ENCODE measurements around the gene CHRFAM7A.
"Not testable (repeated sequence)": the region's sequence is repeated elsewhere in the genome, so short reads cannot be mapped to it uniquely, and the experiment has no call there.

The CHRFAM7A gene

DNA sequence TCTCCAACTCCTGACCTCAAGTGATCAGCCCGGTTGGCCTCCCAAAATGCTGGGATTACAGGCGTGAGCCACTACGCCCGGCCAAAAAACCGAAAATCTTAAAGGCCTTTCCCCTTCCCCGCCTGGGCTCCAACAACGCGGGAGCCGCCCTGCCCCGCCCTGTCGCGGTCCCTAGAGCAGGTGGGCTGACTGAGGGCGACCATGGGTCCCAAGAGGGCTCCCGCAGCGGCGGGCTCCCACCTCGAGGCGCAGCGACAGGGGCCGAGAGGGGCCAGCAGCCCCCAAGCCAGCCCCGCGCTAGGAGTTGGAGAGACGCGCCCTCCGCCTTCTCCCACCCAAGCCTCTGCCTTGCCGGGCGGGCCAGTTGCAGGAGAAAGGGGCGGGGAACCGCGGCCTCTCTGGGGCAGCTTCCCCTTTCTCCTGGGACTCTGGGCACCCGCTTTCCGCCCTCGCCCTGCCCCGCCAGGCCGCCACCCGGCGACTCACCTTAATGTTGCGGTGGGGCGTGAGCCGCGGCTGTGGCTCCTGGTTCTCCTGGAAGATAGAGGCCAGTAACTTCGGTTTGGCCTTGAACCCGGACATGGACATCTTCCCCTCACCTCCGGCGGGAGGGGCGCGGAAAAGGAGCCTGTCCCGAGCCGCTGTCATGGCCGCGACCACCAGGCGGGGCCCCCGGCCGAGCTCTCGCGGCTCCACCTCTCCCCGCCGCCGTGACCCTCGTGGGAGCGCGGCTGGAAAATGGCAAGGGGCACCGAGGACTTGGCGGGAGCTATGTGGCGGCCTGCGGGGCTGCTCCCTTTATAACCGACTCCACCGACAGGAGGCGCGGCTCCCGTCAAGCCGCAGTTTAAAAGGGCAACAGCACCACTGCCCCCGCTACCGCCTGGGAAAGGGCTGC lies at the start of gene CHRFAM7A:
CHRFAM7A (minus strand) TSS at position 775 of the 898 bp plus-strand sequence. CDS start 10,189 bp downstream, outside the sequence.
- not testable (repeated sequence) for DNase-seq

DNA sequence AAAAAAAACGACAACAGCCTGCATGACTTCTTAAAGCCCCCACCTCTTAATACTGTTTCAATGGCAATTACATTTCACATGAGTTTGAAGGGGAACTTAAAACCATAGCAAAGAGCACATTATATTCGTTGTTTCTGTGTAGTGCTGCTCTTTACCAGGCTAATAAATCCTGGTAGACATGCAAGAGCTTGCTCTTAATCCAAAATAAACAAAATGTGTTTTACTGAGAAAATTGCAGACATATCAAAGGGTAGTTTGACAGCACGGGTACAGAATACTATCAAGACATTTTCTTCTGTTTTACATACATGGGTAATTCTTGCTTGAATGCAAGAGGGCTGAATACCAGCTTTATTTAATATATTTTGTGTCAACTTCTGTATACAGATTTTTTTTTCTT lies 45.0 kb upstream of the CHRFAM7A start:
- DNase-seq, result not testable (repeated sequence)

DNA sequence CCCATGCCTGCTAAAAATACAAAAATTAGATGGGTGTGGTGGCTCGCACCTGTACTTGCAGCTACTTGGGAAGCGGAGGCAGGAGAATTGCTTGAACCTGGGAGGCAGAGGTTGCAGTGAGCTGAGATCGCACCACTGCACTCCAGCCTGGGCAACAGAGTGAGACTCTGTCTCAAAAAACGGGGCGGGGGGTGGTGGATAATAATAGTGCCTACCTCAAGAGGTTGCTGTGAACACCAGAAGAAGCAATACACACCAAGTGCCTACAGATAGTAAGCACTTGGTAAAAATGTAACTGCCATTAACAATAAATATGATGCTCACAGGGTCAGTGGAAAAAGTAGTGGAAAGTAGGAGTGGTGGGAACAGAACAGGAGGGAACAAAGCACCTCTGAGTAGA lies 42.5 kb upstream of the CHRFAM7A start:
- DNase-seq, result not testable (repeated sequence)

DNA sequence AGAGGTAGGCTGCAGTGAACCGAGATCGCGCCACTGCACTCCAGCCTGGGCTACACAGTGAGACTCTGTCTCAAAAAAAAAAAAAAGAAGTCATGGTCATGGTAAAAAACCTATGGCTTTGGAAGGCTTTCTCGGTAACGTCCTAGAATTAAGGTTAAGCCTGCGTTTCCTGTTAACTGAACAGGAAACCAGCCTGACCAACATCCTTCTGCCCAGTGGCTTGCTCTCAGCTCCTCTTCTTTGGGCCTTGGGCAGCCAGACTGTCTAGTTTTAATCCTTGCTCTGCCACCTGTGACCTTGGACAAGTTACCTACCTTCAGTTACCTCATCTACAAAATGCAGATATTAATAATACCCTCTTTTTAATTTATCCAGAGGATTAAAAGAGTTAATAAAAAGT lies 27.4 kb upstream of the CHRFAM7A start:
- not testable (repeated sequence) for DNase-seq

DNA sequence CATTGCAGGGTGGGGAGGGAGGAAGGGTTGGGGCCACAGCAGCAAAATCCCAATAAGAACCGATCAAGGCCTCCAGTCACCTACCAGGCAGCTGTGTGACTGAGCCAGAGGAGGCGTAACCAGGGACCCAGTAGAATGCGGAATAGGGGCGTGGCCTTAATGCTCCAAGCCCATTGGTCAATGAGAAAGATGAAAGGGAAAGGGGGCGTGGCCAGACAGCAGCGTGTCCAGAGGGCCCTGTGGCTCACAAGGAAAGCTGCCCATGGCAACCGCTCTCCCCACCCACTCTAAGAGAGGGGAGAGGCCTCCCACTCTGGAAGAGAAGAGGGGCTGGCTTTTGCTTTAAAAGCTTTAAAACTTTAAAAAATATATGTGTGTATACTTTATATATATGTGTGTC lies 20.8 kb upstream of the CHRFAM7A start, which contains the start of gene GOLGA8R:
GOLGA8R (minus strand) TSS at position 101 of the 400 bp plus-strand sequence; CDS start at position 3, 98 bp downstream.
- not testable (repeated sequence) for DNase-seq

DNA sequence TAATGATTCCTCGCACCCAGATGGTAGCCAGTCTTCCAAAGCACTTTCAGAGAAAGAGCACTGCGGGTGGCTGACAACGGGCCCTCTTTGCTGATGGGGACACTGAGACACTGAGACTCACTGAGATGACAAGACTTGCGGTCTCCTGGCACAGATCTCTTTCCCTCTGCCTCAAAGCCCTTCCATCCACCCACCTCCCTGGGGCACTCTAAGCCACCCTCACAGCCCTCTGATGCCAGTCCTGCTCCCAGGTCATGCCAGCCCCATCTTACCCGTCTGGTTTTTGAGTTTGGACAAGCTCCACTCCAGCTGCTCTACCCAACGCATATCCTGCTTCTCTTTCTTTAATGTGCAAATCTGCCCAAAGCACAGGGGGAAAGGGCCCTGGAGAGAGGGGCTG lies 14.3 kb upstream of the CHRFAM7A start:
- DNase-seq, result not testable (repeated sequence)

DNA sequence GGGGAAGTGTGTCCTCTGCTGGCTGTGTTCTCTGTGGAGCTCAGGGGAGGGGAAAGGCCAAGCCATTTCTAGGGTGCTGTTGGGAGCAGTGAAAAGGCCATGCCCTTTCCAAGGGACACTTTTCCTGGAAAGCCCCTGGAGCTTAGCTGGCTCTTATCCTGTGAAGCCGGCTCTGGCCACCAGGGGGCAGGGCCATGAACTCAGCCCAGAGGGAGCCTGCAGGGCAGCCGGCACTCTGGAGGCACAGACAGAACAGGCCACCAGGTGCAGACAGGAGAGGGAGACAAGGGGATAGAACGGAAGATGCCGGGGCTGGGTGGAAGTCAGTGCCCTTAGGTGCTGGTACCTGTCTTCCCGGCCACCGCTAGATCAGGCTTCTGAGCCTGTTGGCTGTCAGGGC lies 5.6 kb upstream of the CHRFAM7A start:
- DNase-seq, result not testable (repeated sequence)

DNA sequence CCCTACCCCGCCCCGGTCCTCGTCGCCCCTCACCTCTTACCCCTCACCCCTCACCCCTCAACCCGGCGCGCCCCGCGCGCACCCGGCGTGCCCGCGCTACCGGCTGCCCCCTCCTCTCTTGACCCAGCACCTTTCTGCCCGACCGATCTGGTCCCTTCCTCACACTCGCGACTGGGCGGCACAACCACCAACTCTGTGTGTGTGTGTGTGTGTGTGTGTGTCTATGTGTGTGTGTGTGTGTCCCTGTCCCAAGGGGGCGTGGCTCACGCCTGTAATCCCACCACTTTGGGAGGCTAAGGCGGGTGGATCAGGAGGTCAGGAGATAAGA lies 288 bp upstream of the CHRFAM7A start:
- not testable (repeated sequence) for DNase-seq

DNA sequence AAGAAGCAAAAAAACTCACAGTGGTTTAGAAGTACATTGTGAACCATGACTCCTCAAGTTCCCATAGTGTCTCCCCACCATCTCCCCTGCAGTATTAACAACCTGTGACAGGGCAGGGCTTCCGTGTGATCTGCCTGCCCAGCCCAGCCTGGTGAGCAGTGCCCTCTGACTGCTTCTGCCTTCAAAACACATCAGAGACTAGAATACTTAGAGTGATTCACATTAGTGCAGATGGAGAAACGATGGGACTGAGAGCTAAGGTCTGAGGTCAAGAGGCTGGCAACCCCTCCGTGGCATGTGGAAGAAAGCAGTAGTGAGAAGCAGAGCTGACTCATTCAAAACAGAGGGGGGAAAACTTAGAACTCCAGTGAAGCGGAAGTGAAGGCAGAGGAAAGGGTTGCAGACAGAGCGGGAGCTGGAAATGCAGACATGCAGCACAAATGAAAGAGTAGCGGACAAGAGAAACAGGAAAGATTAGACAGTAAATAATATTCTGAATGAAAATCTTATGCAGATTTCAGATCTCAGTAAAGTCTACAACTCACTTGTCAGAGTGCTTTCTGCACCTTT lies 6.9 kb downstream of the CHRFAM7A start:
- DNase-seq, result not testable (repeated sequence)

DNA sequence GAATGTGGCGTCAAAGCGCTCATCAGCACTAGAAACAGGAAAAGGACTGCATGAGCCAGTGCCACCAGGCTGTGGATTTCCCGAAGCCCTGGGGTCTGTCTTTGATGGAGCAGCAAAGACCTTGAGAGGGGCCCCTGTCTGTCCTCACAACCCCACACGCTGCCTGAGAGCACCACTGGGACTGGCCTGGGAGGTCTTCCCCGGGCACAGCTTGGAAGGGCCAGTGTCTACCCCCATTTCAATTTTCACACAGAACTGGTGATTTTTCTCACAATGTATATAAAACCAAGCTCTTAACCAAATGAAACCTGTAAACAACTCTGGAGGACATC lies 16.3 kb downstream of the CHRFAM7A start:
- DNase-seq, result not testable (repeated sequence)

DNA sequence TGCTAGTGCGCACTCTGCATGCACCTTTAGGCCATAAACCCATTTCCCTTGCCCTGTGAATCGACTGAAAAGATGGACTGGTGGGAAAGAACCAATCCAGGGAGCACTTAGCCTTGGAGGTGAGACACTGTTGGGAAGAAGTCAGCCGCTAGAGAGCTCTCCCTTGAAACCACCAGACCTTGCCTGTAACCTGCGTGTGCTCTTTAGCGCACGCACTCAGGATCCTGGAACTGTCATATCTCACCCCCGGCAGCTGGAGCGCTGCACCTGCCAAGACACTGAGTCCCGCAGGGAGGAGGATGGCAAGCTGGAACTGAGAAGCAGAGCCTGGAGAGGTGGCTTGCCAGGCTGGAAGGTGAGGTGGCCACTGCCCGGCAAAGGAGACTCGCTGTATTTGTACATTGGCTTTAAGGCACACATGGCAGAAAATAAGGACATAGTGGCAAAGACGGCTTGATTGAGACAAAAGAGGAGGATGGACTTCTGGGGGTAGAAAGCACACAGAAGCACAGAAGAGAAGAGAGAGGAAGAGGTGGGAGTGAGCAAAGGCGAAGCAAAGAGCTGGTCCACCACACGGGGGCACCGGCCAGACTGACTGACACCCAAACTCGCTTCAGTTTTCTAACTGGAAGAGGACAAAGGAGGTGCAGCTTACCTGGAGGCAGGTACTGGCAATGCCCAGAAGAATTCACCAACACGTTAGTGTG lies 16.8 kb downstream of the CHRFAM7A start:
- not testable (repeated sequence) for DNase-seq

DNA sequence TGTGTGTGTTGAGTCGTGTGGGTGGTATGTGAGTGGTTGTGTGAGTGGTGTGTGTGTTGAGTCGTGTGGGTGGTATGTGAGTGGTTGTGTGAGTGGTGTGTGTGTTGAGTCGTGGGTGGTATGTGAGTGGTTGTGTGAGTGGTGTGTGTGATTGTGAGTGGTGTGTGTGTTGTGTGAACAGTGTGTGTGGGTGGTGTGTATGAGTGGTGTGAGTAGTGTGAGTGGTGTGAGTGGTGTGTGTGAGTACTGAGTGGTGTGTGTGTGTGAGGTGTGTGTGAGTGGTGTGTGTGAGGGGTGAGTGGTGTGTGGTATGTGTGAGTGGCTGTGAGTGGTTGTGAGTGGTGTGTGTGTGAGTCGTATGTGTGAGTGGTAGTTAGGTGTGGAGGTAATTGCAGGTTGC lies 17.5 kb downstream of the CHRFAM7A start:
- not testable (repeated sequence) for DNase-seq

DNA sequence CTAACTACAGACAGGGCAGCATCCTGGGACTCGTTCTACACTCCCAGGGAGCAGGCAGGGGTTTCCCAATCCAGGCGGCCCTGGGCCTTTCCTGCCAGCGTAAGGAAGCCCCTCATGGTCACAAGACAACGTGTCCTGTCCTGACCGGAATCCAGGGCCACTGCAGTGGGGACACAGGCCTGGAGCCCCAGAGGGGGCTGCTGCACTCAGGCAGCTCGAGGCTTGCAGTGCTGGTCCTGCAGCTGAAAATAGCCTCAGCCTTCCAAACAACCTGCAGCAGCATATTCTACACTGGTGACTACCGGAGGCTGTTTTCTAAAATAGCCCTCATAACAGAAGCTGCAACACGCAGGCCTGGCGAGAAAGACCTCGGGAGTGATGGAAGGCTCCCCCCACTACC lies 18.5 kb downstream of the CHRFAM7A start:
- not testable (repeated sequence) for DNase-seq

DNA sequence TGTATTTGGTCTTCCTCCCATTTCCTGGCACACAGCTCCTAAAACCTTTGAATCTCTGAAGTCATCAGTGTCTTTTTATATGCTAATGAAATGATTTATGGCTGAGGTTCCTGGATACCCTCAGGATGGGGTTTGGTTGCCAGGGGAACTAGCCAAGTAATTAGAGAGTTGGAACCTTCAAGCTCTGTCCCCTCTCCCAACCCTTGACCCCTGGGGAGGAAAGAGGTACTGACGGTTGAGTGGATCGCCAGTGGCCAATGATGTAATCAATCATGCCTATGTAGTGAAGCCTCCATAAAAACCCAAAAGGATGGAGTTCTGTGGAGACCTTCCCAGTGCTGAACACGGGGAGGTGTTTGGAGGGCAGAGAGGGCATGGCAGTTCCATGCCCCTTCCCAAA lies 25.1 kb downstream of the CHRFAM7A start:
- DNase-seq, result not testable (repeated sequence)

DNA sequence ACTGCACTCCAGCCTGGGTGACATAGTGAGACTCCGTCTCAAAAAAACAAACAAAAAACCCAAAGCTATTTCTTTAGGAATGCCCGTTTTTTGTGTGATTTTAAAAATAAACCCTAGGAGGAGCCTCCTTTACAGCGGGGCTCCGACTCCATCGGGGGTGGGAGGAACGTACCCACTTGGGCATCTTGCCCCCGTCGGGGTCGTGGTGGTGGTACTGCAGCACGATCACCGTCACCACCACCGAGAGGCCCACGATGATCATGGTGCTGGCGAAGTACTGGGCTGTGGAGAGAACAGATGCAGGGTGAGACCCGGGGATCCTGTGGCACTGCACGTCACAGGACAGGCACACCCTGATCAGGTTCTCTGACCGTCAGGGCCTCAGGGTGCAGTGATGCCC lies 26.1 kb downstream of the CHRFAM7A start:
- DNase-seq, result not testable (repeated sequence)

DNA sequence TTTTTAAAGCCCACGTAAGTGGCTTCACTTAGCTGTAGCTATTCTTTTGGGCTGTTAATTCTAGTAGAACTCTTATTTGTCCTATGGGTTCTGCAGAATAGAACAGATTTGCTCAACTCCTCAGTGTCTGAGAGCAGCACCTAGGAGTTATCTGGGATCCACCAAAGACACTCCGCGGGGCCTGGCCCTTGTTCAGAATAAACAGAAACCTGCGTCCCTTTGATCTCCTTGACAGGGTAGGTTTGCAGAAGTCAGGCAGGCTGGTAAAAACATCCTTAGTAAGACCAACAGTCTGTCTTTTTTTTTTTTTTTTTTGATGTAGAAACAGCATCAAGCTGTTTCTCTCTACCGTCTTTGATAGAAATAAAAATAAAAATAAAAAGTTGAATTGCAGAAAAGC lies 31.9 kb downstream of the CHRFAM7A start:
- DNase-seq, result not testable (repeated sequence)

DNA sequence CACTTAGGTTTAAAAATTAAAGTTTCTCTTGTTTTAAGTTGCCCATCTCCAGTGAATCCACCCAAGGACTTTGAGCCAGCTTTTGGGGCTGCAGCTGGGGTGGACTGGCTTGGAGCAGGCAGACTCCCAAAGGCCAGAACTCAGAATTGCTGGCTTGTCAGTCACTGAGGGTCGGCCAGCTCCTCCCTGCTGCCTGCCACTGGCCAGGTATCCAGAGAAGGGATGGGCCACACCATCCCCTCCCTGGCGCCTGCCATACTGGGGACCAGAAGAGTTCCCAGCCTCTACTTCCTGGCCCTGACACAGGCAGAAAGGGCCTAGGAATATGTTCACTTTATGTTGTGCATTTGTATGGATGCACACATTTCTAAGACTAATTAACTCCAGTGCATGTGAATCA lies 32.4 kb downstream of the CHRFAM7A start:
- DNase-seq, result not testable (repeated sequence)

DNA sequence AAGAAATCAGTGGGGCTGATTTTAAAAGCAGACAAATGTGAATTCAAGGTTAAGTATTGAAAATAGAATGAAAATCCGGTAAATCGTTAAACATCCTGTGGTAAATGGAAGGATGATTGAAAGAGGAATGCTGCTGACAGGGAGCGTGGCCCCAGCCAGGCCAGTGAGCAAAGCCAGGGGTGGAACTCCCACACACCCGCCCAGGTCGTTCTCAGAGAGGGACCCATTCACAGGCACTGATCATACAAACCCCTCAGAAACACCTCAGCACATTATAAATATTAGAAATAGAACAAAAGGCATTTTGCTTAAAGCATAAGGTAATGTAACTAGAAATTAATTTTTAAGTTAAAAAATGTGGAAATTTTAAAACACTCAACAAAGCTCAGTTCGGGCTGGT lies 38.3 kb downstream of the CHRFAM7A start:
- not testable (repeated sequence) for DNase-seq

DNA sequence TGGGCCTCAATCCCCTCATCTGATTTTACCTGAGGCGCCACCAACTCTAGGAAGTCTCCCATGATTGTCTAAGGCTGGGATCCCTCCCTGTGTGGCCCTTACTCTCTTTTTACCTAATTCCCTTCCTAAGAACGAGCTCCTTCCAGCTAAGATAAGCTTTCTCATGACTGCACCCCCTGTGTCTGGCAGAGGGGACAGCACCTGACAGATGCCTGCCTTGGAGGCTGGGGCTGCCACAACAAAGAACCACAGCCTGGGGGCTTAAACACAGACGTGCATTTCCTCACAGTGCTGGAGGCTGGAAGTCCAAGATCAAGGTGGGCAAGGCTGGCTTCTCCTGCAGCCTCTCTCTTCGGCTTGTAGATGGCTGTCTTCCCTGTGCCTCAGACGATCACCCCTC lies 43.5 kb downstream of the CHRFAM7A start:
- DNase-seq, result not testable (repeated sequence)

DNA sequence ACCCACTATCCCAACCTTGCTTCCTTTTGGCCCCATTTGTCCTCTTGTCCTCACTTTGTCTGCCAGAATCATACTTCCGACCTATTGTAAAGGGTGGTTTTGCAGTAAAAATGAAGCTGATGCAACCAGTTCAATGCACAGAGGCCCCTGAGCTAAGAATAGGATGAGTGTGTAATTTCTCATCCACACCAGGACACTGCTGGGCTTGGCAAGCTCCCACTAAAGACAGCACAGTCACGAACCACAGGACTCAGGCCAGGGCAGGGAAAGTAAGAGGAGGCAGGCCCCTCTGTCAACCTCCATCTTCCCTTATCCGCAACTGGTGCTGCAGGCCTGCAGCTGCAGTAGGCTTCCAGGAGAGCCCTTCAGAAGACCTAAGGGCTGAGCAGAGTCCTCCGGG lies 56.8 kb downstream of the CHRFAM7A start:
- DNase-seq, result not testable (repeated sequence)

DNA sequence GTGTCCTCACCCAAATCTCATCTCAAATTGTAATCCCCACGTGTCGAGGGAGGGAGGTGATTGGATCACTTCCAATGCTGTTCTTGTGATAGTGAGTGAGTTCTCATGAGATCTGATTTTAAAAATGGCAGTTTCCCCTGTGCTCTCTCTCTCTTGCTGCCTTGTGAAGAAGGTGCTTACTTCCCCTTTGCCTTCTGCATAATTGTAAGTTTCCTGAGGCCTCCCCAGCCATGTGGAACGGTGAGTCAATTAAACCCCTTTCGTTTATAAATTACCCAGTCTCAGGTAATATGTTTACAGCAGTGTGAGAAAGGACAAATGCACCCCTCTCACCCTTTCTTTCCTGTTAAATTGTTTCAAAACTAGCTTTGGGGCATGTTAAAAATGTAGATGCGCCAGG lies 59.2 kb downstream of the CHRFAM7A start:
- DNase-seq, result not testable (repeated sequence)

DNA sequence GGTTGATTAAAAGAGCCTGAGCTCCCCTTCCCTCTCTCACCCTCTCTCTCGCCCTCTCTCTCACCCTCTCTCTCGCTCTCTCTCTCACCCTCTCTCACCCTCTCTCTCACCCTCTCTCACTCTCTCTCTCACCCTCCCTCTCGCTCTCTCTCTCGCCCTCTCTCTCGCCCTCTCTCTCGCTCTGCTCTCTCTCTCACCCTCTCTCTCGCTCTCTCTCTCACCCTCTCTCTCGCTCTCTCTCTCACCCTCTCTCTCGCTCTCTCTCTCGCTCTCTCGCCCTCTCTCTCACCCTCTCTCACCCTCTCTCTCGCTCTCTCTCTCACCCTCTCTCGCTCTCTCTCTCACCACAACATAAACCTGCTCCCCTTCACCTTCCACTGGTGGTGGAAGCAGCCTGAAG lies 67.2 kb downstream of the CHRFAM7A start:
- not testable (repeated sequence) for DNase-seq

DNA sequence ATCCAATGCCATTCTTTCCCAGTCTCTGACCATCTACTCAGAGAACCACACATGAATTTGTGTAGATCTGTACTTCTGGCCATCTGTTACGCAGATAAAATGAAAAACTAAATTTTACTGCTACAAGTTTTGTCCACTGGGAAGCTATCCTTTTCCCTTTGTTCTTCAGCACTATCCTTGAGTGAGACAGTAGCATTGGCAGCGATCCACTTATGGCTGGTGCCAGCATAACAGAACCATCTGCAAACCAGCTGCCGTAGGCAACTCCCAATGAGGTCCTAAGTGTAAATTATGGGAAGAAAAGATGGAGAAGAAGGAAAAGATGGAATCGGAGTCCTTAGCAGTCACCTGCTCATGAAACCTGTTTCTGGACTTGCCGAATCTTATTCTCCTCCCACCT lies 72.3 kb downstream of the CHRFAM7A start:
- not testable (repeated sequence) for DNase-seq

DNA sequence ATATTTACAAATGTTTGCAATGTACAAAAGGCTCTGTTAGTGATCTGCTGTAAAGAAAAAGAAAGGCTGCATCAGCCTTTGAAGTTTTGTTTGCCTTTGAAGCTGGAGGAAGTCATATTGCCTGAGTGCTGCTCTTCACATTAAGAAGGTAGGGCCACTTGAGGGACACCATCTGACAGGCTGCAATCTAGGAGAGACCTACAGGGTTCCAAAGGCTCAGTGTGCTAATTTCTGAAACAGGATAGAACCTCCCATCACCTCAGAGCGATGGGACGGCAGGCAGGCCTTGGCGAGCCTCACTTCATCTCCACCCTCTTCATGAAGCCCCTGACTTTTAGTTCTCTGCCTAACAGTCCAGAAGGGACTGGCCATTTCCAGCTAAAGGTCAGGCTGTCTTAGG lies 77.6 kb downstream of the CHRFAM7A start:
- DNase-seq, result not testable (repeated sequence)
